Measurements from ENCODE around the gene MYL6. TPM values are rescaled to one million over a fixed set of nuclear protein-coding genes. Genes with fewer than 3 reads are reported as not detected.
A peak's percentile ranks its signal among the peaks of the same experiment; 100 is the strongest.

Gene MYL6
- polyA plus RNA-seq, 1 of the 3 experiments (the other 2 are of a cell fraction) = 4,697 TPM

- no peaks in the 10 kb centered on the region for H3K9me2 ChIP-seq
- H4K20me1 ChIP-seq (ENCODE audit: insufficient read depth) = no peaks in the 10 kb centered on the region
- H2AFZ ChIP-seq (ENCODE audit: low read depth) = no peak overlapping the region
- no peak overlapping the region for H3K9ac ChIP-seq
- WGBS (ENCODE audit: low lambda C conversion rate) = 97% methylated on average over 4 of the region's 4 CpGs
- peaks cover 54% of the 10 kb centered on the region for H3K79me2 ChIP-seq (ENCODE audit: insufficient read depth)
- no peaks in the 10 kb centered on the region for H3K9me3 ChIP-seq
- peaks cover 22 to 24% of the 10 kb centered on the region in 2 experiments for H3K4me1 ChIP-seq (ENCODE audit: control insufficient read depth in 1 of 2, insufficient read depth in 2 of 2, low read depth in 1 of 2, low read length in 1 of 2)
- H3K27me3 ChIP-seq (ENCODE audit: insufficient read depth) = no peaks in the 10 kb centered on the region
- TF ChIP-seq EZH2phosphoT487 (IDR thresholded peaks at IDR 0.05; ENCODE audit: borderline replicate concordance, low read depth) (no peak), MXI1 (IDR thresholded peaks at IDR 0.05; ENCODE audit: low read depth, low read length) (no peak), SIN3A (IDR thresholded peaks at IDR 0.05; ENCODE audit: borderline replicate concordance, low read depth, low read length) (no peak), PBX3 (IDR thresholded peaks at IDR 0.05) (no peak), RXRA (IDR thresholded peaks at IDR 0.05; ENCODE audit: borderline replicate concordance, low read depth) (no peak), MAX (IDR thresholded peaks at IDR 0.05; ENCODE audit: low read depth) (no peak), MEF2A (IDR thresholded peaks at IDR 0.05; ENCODE audit: borderline replicate concordance, low read depth) (no peak), SMC3 (IDR thresholded peaks at IDR 0.05; ENCODE audit: low read depth, low read length) (no peak)
- ChIA-PET POLR2A (no interaction called here), CTCF (interaction anchor here (0.9 to 16.0 kb wide), 6 partner anchors 28 to 134 kb away, joined by 3 to 272 read pairs (median 10); partner anchors contain the start of genes ANKRD52, MYL6B, RNF41 and SMARCC2)
- peaks cover 9 to 18% of the 10 kb centered on the region in 2 experiments for H3K36me3 ChIP-seq (replicated peaks in 1 of 2; ENCODE audit: control insufficient read depth in 1 of 2, insufficient read depth in 2 of 2, low read length in 1 of 2)
- no peak overlapping the region for H3K4me3 ChIP-seq (ENCODE audit: low read depth in 2 of 2, low read length in 1 of 2)
- H3K4me2 ChIP-seq = no peak overlapping the region
- peaks cover 37% of the 10 kb centered on the region for H3F3A ChIP-seq (replicated peaks; ENCODE audit: insufficient read depth)
- no peak overlapping the region for H3K27ac ChIP-seq (ENCODE audit: low read depth in 2 of 2, low read length in 1 of 2)
- no peak for DNase-seq
Observed at GRCh38 chr12:56124133-56124532, 34.0 kb upstream of the MYL6 start.

GRCh38 chr12:56126732-56127239 is 31.4 kb upstream of the MYL6 start:
- no peak for TF ChIP-seq USF2 (IDR thresholded peaks at IDR 0.05; ENCODE audit: borderline replicate concordance, low read depth, low read length)
- TF ChIP-seq TCF12 (IDR thresholded peaks at IDR 0.05) = no peak
- no peak for TF ChIP-seq ELF1 (IDR thresholded peaks at IDR 0.05)
- no peak for TF ChIP-seq POLR2AphosphoS5 (IDR thresholded peaks at IDR 0.05; ENCODE audit: low read depth, low read length)
- no peak for TF ChIP-seq PBX3 (IDR thresholded peaks at IDR 0.05)
- TF ChIP-seq RCOR1 (IDR thresholded peaks at IDR 0.05; ENCODE audit: low read length) = no peak
- TF ChIP-seq RXRA (IDR thresholded peaks at IDR 0.05; ENCODE audit: borderline replicate concordance, low read depth) = no peak
- TF ChIP-seq FOSL2 (IDR thresholded peaks at IDR 0.05; ENCODE audit: borderline replicate concordance, low read depth) = no peak
- no peak for TF ChIP-seq REST (IDR thresholded peaks at IDR 0.05; ENCODE audit: low read depth, low read length)
- TF ChIP-seq EP300 (IDR thresholded peaks at IDR 0.05; ENCODE audit: borderline replicate concordance in 1 of 2, low read depth in 1 of 2, low read length in 1 of 2) = no peak
- no peak for DNase-seq
- Histone ChIP-seq H3K36me3 (replicated peaks in 1 of 2; ENCODE audit: control insufficient read depth in 1 of 2, insufficient read depth in 2 of 2, low read length in 1 of 2) (peaks cover 16 to 18% of the 10 kb centered on the region in 2 experiments), H3K4me2 (peak overlapping the region; percentile 86), H3K27ac (ENCODE audit: low read depth in 2 of 2, low read length in 1 of 2) (peak overlapping the region; percentile 77 to 88), H3K79me2 (ENCODE audit: insufficient read depth) (peaks cover 58% of the 10 kb centered on the region), H3K4me1 (ENCODE audit: control insufficient read depth in 1 of 2, insufficient read depth in 2 of 2, low read depth in 1 of 2, low read length in 1 of 2) (peaks cover 13 to 23% of the 10 kb centered on the region in 2 experiments), H4K20me1 (ENCODE audit: insufficient read depth) (no peaks in the 10 kb centered on the region), H3F3A (replicated peaks; ENCODE audit: insufficient read depth) (peaks cover 34% of the 10 kb centered on the region), H3K9ac (peak overlapping the region; percentile 66; the same call in 1 of the 2 replicates), H3K9me3 (no peaks in the 10 kb centered on the region), H3K9me2 (no peaks in the 10 kb centered on the region), H2AFZ (ENCODE audit: low read depth) (no peak overlapping the region), H3K4me3 (ENCODE audit: low read depth in 2 of 2, low read length in 1 of 2) (no peak overlapping the region), H3K27me3 (ENCODE audit: insufficient read depth) (no peaks in the 10 kb centered on the region)
- 62% methylated on average over 3 of the region's 3 CpGs for WGBS (ENCODE audit: low lambda C conversion rate)
- ChIA-PET POLR2A (interaction anchor here (0.7 to 2.9 kb wide), 4 partner anchors 9 to 95 kb away, joined by 3 to 44 read pairs (median 4); partner anchors contain the start of genes RNF41, RPL41, SMARCC2 and ZC3H10), CTCF (interaction anchor here (0.6 to 16.0 kb wide), 19 partner anchors 9 to 158 kb away, joined by 3 to 272 read pairs (median 5); partner anchors contain the start of genes ANKRD52, MYL6, MYL6B and SMARCC2)

Data from SK-N-SH (cell line).